ENCODE results near the gene HOXA3. TPM values are rescaled to one million over a fixed set of nuclear protein-coding genes. Genes with fewer than 3 reads are reported as not detected.

Gene HOXA3
- 14.4 TPM for total RNA-seq

GRCh38 chr7:27151931-27152815 lies at the start of gene HOXA3:
TSS of gene HOXA3 (minus strand) at chr7:27152583. CDS start at chr7:27110640, 41,943 bp downstream.
- peak in 1 of 2 donors; percentile 80 for DNase-seq (ENCODE audit: low spot score in 2 of 2)
- H3K9me3 ChIP-seq, result no peaks in the 10 kb centered on the region
- peak within 1 kb of the TSS; percentile 83 to 88 for H3K27ac ChIP-seq
- no peaks in the 10 kb centered on the region for H3K36me3 ChIP-seq
- peak within 1 kb of the TSS; percentile 68 to 69 for H3K4me3 ChIP-seq
- peaks cover 3 to 36% of the 10 kb centered on the region in 2 donors for H3K4me1 ChIP-seq
- TF ChIP-seq CTCF (IDR thresholded peaks at IDR 0.05), result no peak
- intact Hi-C loops (cut with DNase I), result no loop called here
- H3K27me3 ChIP-seq, result no peaks in the 10 kb centered on the region

- H3K4me3 ChIP-seq, result peak overlapping the region in 1 of 2 donors; percentile 60
- peaks cover 81% of the 10 kb centered on the region for H3K27me3 ChIP-seq
- H3K36me3 ChIP-seq, result no peaks in the 10 kb centered on the region
- H3K4me1 ChIP-seq, result peaks cover 20 to 21% of the 10 kb centered on the region in 2 donors
- no peak for TF ChIP-seq CTCF (IDR thresholded peaks at IDR 0.05)
- H3K27ac ChIP-seq, result no peak overlapping the region
- H3K9me3 ChIP-seq, result no peaks in the 10 kb centered on the region
- DNase-seq (ENCODE audit: low spot score in 2 of 2), result no peak
- intact Hi-C loops (cut with DNase I), result loop anchor here (5.0 to 10.0 kb wide), 2 partner anchors 373 to 821 kb away; no protein-coding TSS in a partner anchor
These were observed 49.2 kb upstream of the HOXA3 start for GRCh38 chr7:27201580-27202017.

GRCh38 chr7:27200761-27201579 lies 48.6 kb upstream of the HOXA3 start:
- Histone ChIP-seq H3K36me3 (no peaks in the 10 kb centered on the region), H3K27ac (no peak overlapping the region), H3K9me3 (no peaks in the 10 kb centered on the region), H3K27me3 (peaks cover 84% of the 10 kb centered on the region), H3K4me3 (peak overlapping the region; percentile 46 to 60), H3K4me1 (peaks cover 20 to 21% of the 10 kb centered on the region in 2 donors)
- intact Hi-C loops (cut with DNase I), result loop anchor here (5.0 to 10.0 kb wide), 2 partner anchors 374 to 821 kb away; no protein-coding TSS in a partner anchor
- TF ChIP-seq CTCF (IDR thresholded peaks at IDR 0.05), result no peak
- DNase-seq (ENCODE audit: low spot score in 2 of 2), result peak in 1 of 2 donors; percentile 61

- Histone ChIP-seq H3K27me3 (peaks cover 75% of the 10 kb centered on the region), H3K9me3 (no peaks in the 10 kb centered on the region), H3K4me3 (peak within 1 kb of the TSS; percentile 46 to 60), H3K27ac (no peak within 1 kb of the TSS), H3K36me3 (no peaks in the 10 kb centered on the region), H3K4me1 (peaks cover 15 to 17% of the 10 kb centered on the region in 2 donors)
- TF ChIP-seq CTCF (IDR thresholded peaks at IDR 0.05), result no peak
- DNase-seq (ENCODE audit: low spot score in 2 of 2), result peak in 1 of 2 donors; percentile 58
- intact Hi-C loops (cut with DNase I), result loop anchor here (5.0 to 10.0 kb wide), 6 partner anchors 375 to 1215 kb away; partner anchors contain the start of gene CREB5
These were observed 47.7 kb upstream of the HOXA3 start, which contains the start of gene HOXA13 for GRCh38 chr7:27199849-27200760. TSS of gene HOXA13 (minus strand) at chr7:27200091. CDS start at chr7:27200077, 14 bp downstream.

All from ascending aorta (tissue), 2 donors.